Liver (tissue), 9 donors: Measurements from ENCODE around the gene MRS2. TPM values are rescaled to one million over a fixed set of nuclear protein-coding genes. Genes with fewer than 3 reads are reported as not detected.

Experiments used
- DNase-seq: peaks from one replicate; pipeline ENCODE4 v3.0.0-alpha.2; 2017; ENCODE audit warnings: low spot score
- H3K27ac ChIP-seq, 2 donors: one replicate each; pipeline ENCODE4 v1.7.0; 2013; ENCODE audit warnings: inconsistent platforms in 2 of 2, low read length in 2 of 2, control low read depth in 1 of 2, low read depth in 1 of 2, mild to moderate bottlenecking in 1 of 2
- H3K27me3 ChIP-seq, 4 donors: one replicate each; pipeline versions ENCODE4 v1.6.1 to v1.7.0; 2013; ENCODE audit warnings: low read length in 3 of 4, inconsistent platforms in 1 of 4, mild to moderate bottlenecking in 1 of 4, moderate library complexity in 1 of 4; ENCODE audit not compliant: control insufficient read depth in 4 of 4, insufficient read depth in 4 of 4
- H3K36me3 ChIP-seq, 4 donors: one replicate each; pipeline versions ENCODE4 v1.6.1 to v1.7.0; 2013; ENCODE audit warnings: low read length in 3 of 4, mild to moderate bottlenecking in 3 of 4, low read depth in 1 of 4, moderate library complexity in 1 of 4; ENCODE audit not compliant: control insufficient read depth in 4 of 4, insufficient read depth in 3 of 4
- H3K4me1 ChIP-seq, 4 donors: one replicate each; pipeline versions ENCODE4 v1.6.1 to v1.7.0; 2013; ENCODE audit warnings: low read length in 3 of 4, mild to moderate bottlenecking in 3 of 4, moderate library complexity in 1 of 4; ENCODE audit not compliant: control insufficient read depth in 4 of 4, insufficient read depth in 4 of 4
- H3K4me3 ChIP-seq, 3 donors: one replicate each; pipeline versions ENCODE4 v1.6.1 to v1.7.0; 2013; ENCODE audit warnings: low read length in 3 of 3, control low read depth in 1 of 3, low read depth in 1 of 3, mild to moderate bottlenecking in 1 of 3
- H3K9ac ChIP-seq, 2 donors: one replicate each; pipeline ENCODE4 v1.7.0; 2013; ENCODE audit warnings: low read length in 2 of 2, mild to moderate bottlenecking in 2 of 2, moderate library complexity in 2 of 2, control low read depth in 1 of 2, low read depth in 1 of 2
- H3K9me3 ChIP-seq, 4 donors: one replicate each; pipeline versions ENCODE4 v1.6.1 to v1.7.0; 2013; ENCODE audit warnings: low read length in 3 of 4; ENCODE audit not compliant: control insufficient read depth in 4 of 4
- ATF3 ChIP-seq: IDR thresholded peaks from 2 replicates; pipeline ENCODE4 v1.6.1; 2016; ENCODE audit warnings: antibody characterized with exemption
- CTCF ChIP-seq: fragments of 150-350 bp; IDR thresholded peaks from 2 replicates; pipeline ENCODE4 v1.5.1; 2017; ENCODE audit warnings: improper control_type of control experiment, low read depth, low read length; ENCODE audit not compliant: missing input control
- EGR1 ChIP-seq, 2 donors: IDR thresholded peaks; 2 replicates each; pipeline ENCODE4 v1.6.1; 2016 to 2018; ENCODE audit warnings: antibody characterized with exemption in 2 of 2, low read depth in 2 of 2
- FOXA1 ChIP-seq: IDR thresholded peaks from 2 replicates; pipeline ENCODE4 v1.6.1; 2016; ENCODE audit warnings: antibody characterized with exemption
- FOXA2 ChIP-seq: IDR thresholded peaks from 2 replicates; pipeline ENCODE4 v1.6.1; 2016; ENCODE audit warnings: antibody characterized with exemption
- GABPA ChIP-seq, 2 donors: IDR thresholded peaks in 1 of 2; conservative IDR thresholded peaks in 1 of 2; 2 replicates each; pipeline ENCODE4 v1.6.1; 2016; ENCODE audit warnings: antibody characterized with exemption in 2 of 2, mild to moderate bottlenecking in 1 of 2, moderate library complexity in 1 of 2
- HNF4A ChIP-seq, 2 donors: conservative IDR thresholded peaks; 2 replicates each; pipeline ENCODE4 v1.6.1; 2016; ENCODE audit warnings: antibody characterized with exemption in 2 of 2, mild to moderate bottlenecking in 2 of 2
- HNF4G ChIP-seq: IDR thresholded peaks from 2 replicates; pipeline ENCODE4 v1.6.1; 2016; ENCODE audit warnings: antibody characterized with exemption
- JUND ChIP-seq, 2 donors: IDR thresholded peaks; 2 replicates each; pipeline ENCODE4 v1.6.1; 2016; ENCODE audit warnings: antibody characterized with exemption in 2 of 2
- MAX ChIP-seq: IDR thresholded peaks from 2 replicates; pipeline ENCODE4 v1.6.1; 2016; ENCODE audit warnings: antibody characterized with exemption
- NR2F2 ChIP-seq: IDR thresholded peaks from 2 replicates; pipeline ENCODE4 v1.6.1; 2016; ENCODE audit warnings: antibody characterized with exemption
- RAD21 ChIP-seq, 2 donors: IDR thresholded peaks; 2 replicates each; pipeline ENCODE4 v1.6.1; 2016; ENCODE audit warnings: antibody characterized with exemption in 2 of 2, mild to moderate bottlenecking in 2 of 2
- REST ChIP-seq: IDR thresholded peaks from 2 replicates; pipeline ENCODE4 v1.6.1; 2016; ENCODE audit warnings: antibody characterized with exemption, mild to moderate bottlenecking
- RXRA ChIP-seq, 2 donors: IDR thresholded peaks; 2 replicates each; pipeline ENCODE4 v1.6.1; 2017 to 2018; ENCODE audit warnings: antibody characterized with exemption in 2 of 2, mild to moderate bottlenecking in 1 of 2
- SP1 ChIP-seq: IDR thresholded peaks from 2 replicates; pipeline ENCODE4 v1.6.1; 2018; ENCODE audit warnings: antibody characterized with exemption, mild to moderate bottlenecking
- TAF1 ChIP-seq: conservative IDR thresholded peaks from 2 replicates; pipeline ENCODE4 v1.6.1; 2016; ENCODE audit warnings: antibody characterized with exemption, mild to moderate bottlenecking
- YY1 ChIP-seq: IDR thresholded peaks from 2 replicates; pipeline ENCODE4 v1.6.1; 2016; ENCODE audit warnings: antibody characterized with exemption, mild to moderate bottlenecking
- ZBTB33 ChIP-seq: IDR thresholded peaks from 2 replicates; pipeline ENCODE4 v1.6.1; 2016; ENCODE audit warnings: antibody characterized with exemption
- WGBS: extraction: QIAGEN DNeasy Blood & Tissue Kit; methylation state at CpG from one replicate; pipeline ENCODE4 v1.1.7; 2013; 5-methylcytosine and 5-hydroxymethylcytosine counted together
- polyA plus RNA-seq, 2 donors: library from polyadenylated mRNA; stranded (reverse) in 1 of 2; unstranded in 1 of 2; fragments of 200-250 nt in 1 of 2; fragments of >200 nt in 1 of 2; fragmentation: Nextera tagmentation in 1 of 2; extraction: Ambion mirVana in 1 of 2; gene quantifications; one replicate each; pipeline versions ENCODE4 v1.2.1 to v1.2.3, GENCODE V29; 2013 to 2015
- total RNA-seq, 2 donors: library from RNA; depleted of rRNA; stranded (reverse); fragments of >200 nt; gene quantifications; one replicate each; pipeline ENCODE4 v1.2.3, GENCODE V29; 2014
- donor health status: healthy.
- donor health status: healthy.
- donor health status: healthy.
- donor health status: healthy.
- donor health status: healthy.

The MRS2 gene
- total and polyA plus RNA-seq, 4 donors = 10.1 to 20.1 (median 13.9) TPM

GRCh38 chr6:24391208-24391607, 11.5 kb upstream of the MRS2 start:
- Histone ChIP-seq H3K27me3 (no peaks in the 10 kb centered on the region), H3K9me3 (no peaks in the 10 kb centered on the region), H3K9ac (no peak overlapping the region), H3K27ac (no peak overlapping the region), H3K4me1 (peaks cover 0 to 8% (median 2%) of the 10 kb centered on the region in 4 donors), H3K36me3 (no peaks in the 10 kb centered on the region), H3K4me3 (no peak overlapping the region)
- DNase-seq = no peak
- TF ChIP-seq FOXA1 (no peak), FOXA2 (no peak), TAF1 (no peak), ZBTB33 (no peak), YY1 (no peak), RAD21 (IDR thresholded peaks at IDR 0.05) (no peak), RXRA (IDR thresholded peaks at IDR 0.05) (no peak), HNF4G (no peak), GABPA (IDR thresholded peaks at IDR 0.05 in 1 of 2, conservative IDR thresholded peaks at IDR 0.05 in 1 of 2) (no peak), JUND (IDR thresholded peaks at IDR 0.05) (no peak), SP1 (no peak), REST (no peak), NR2F2 (no peak), HNF4A (conservative IDR thresholded peaks at IDR 0.05) (no peak), CTCF (no peak), EGR1 (IDR thresholded peaks at IDR 0.05; ENCODE audit: low read depth in 2 of 2) (no peak), MAX (no peak), ATF3 (no peak)
- WGBS = 69% methylated on average over 2 of the region's 2 CpGs
